Retinal pigment epithelial cell (primary cell): Measurements from ENCODE around the gene MEX3C.

Experiments
- DNase-seq: peaks from one replicate; pipeline ENCODE4 v3.0.0-alpha.2; 2010; ENCODE audit warnings: low read depth
- H3K4me3 ChIP-seq: 2 replicates; pipeline ENCODE4 v1.5.1; 2011; ENCODE audit warnings: mild to moderate bottlenecking, low read length, control low read depth, moderate library complexity
- CTCF ChIP-seq: conservative IDR thresholded peaks from 2 replicates; pipeline ENCODE4 v1.5.1; 2011; ENCODE audit warnings: low read depth, low read length, control low read depth, inconsistent platforms

The MEX3C gene

GRCh38 chr18:51134721-51135120 is 62.8 kb downstream of the MEX3C start:
- no peak for DNase-seq
- H3K4me3 ChIP-seq: no peak overlapping the region
- TF ChIP-seq CTCF: no peak

- no peak for DNase-seq
- no peak for TF ChIP-seq CTCF
- H3K4me3 ChIP-seq: no peak overlapping the region
Observed at GRCh38 chr18:51133580-51134160, 63.8 kb downstream of the MEX3C start.

- no peak for TF ChIP-seq CTCF
- no peak for DNase-seq
- H3K4me3 ChIP-seq: no peak overlapping the region
Observed at GRCh38 chr18:51132256-51132935, 65.1 kb downstream of the MEX3C start.

- TF ChIP-seq CTCF: no peak
- DNase-seq: no peak
- H3K4me3 ChIP-seq: no peak overlapping the region
Observed at GRCh38 chr18:51128533-51128932, 68.9 kb downstream of the MEX3C start.

GRCh38 chr18:51127664-51128063 is 69.8 kb downstream of the MEX3C start:
- H3K4me3 ChIP-seq: no peak overlapping the region
- no peak for DNase-seq
- no peak for TF ChIP-seq CTCF

- no peak for TF ChIP-seq CTCF
- no peak overlapping the region for H3K4me3 ChIP-seq
- DNase-seq: no peak
Observed at GRCh38 chr18:51125976-51126375, 71.5 kb downstream of the MEX3C start.
